Inflammatory macrophage treated with lipopolysaccharide for 4 hours (primary cell): ENCODE results near the gene TBC1D5.

ENCODE experiments used
- DNase-seq: peaks from one replicate; pipeline ENCODE4 v3.0.0-alpha.2; 2020

Gene TBC1D5

DNA sequence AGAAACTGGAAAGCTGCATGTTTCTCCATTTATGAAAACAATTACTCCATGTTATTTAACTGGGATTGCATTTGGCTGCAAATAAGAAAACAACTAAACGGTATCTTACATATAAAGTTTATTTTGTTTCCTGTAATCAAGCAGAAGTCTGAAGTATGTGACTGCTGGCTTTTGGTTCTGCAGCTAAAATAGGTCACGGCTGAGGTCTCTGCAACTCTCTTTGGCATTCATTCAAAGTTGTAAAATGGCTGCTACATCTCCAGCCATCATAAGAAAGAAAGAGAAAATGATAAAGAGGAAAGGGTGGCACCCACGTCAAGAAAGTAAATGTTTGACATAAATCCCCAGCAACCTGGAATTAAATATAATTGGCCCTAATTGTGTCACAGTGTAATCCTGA lies 406.1 kb downstream of the TBC1D5 start:
- no peak for DNase-seq

DNA sequence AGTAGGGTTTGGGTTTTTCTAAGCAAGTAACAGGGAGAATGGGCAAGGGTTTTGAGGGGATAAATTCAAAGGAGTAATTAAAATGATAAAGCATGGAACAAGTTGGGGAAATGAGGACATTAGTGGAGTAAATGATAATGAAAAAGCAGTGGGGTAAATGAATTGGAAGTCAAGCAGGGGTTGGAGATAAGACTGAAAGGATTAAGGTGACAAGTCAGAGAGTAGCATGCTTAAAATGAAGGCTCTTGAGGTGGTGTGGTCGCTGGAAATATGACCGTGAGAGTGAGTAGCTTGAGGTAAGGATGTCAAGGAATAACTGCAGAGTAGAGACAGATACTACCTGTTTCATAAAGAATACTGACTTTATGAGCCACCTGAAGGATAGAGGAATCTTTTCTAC lies 408.5 kb downstream of the TBC1D5 start:
- no peak for DNase-seq

DNA sequence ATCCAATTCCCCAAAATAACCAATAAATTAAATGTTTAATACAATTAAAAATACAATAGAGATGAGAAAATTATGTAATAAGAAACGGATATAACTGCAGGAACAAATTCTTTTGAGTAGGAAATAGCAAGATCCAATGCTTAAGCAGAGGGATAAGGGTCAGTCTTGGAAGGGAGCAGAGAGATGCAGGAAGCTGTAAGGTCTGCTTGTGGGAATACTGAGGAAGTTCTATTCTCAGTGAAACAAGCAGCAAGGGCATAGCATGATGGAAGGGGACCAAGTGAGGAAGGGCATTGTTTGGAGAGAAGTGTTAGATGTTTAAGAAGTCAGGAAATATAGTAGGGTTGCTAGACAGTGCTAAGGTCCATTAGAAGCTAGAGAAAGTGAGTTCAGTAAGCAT lies 409.0 kb downstream of the TBC1D5 start:
- no peak for DNase-seq

DNA sequence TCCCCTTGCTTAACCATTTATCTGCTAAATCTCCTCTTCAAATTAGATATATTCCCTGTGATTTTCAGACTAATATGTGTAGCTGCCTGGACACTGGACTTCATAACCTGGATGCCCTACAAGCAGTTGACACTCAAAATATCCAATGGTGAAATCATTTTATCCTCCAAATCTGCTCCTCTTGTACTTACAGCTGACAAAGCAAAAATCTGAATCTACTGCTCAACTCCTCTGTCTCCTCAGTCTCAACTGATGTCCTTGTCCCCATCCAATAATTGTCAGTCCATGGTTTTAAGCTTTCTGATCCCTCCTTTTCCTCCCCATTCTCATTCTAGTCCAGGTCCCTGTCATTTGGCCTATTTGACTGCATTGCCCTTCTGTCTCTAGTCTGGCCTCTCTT lies 411.8 kb downstream of the TBC1D5 start:
- DNase-seq = no peak

DNA sequence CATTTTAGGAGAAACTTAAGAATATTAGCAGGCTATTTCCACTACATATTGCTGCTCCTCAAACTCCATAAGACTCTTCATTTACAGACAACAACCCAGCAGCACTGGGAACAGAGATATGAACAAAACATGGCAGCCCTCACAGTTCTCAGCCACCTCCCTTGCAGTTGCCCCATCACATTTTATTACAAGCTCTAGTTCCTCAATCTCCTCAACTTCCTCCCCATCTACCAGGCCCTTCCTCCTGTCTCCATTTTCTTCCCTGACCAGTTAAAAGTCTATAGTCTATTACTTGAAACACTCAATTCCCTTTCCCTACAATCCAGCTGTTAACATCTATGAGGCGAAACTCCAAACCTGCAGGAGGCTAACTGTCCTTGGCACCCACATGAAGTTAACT lies 412.5 kb downstream of the TBC1D5 start:
- DNase-seq = peak; percentile 11

DNA sequence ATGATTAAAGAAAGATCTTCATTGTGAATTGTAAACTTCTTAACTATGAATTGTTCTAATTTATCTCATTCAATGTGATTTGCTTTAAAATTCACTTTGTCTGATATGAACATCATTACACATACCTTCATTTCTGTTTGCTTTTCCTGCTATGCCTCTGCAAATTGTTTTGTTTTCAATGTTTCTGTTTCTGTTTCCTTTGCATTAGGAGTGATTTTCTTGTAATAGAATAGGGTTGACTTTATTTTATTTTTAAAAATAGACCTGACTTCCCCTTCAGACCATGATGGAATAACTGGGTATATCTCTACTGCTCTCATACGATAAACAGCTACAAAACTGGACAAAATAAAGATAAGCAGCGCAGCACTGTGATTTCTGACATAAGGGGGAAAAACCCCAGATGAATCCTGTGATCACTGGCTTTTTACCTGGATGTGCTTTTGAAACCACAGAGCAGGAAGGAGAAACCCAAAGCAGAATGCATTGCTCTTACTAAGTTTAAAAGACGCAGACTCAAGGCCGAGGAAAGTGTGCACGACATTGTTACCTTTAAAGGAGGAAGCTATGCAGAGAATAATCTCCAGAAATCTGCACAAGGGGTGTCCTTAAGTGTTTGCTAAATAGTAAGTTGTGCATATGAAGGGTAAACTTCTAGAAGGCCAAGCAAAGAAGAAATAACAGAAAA lies 420.2 kb downstream of the TBC1D5 start:
- peak; percentile 28 for DNase-seq

DNA sequence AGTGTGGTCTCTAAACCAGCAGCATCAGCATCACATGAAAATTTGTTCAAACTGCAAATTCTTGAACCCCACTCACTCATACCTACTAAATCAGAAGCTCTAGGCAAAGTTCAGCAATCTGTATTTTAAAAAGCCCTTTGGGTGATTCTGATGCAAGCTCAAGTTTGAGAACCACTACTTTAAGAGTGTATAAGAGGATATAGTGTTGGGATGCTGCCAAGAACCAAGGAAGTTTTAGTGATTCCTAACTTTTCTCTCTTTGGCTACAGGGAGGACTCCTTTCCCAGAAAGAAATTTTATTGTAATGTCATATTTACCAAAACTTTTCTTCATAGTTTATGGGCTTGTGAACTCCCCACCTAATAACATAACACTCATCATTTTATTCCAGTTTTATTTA lies 422.2 kb downstream of the TBC1D5 start:
- DNase-seq = no peak

DNA sequence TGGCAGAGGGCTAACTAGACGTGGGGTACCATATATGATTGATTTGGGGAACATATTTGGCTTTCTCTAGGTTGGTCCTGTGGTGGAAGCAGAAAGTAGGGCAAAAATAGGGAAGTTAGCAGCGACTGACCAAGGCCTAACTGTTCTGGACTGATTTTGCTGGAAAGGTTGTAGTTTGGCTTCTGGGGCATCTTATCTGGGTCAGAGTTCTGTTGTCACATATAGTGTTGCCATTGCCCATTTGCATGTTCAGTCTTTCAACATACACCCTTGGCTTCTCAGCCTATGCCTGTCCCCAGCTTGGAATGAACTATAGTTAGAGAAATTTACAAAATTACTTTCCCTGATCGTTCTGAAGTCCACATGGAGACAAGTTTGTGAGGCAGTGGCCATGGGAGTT lies 426.5 kb downstream of the TBC1D5 start:
- no peak for DNase-seq

DNA sequence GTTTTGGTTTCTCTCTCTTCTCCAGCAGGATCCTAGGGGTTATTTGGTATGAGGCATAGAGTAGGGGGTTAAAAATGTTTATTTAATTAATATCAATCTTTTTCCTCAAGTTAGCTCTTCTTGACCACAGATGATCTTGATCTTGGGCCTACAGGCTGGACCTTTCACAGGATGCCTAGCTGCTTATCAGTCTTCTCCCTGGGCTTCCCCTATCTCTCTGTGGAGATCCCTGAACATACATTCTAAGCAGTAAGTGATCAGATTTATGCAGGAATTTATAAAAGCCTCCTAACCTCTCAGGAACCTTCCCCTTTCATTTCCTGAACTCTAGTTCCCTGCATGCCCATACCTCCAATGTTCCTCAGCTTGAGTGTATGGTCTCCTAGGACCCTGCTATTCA lies 428.3 kb downstream of the TBC1D5 start:
- no peak for DNase-seq

DNA sequence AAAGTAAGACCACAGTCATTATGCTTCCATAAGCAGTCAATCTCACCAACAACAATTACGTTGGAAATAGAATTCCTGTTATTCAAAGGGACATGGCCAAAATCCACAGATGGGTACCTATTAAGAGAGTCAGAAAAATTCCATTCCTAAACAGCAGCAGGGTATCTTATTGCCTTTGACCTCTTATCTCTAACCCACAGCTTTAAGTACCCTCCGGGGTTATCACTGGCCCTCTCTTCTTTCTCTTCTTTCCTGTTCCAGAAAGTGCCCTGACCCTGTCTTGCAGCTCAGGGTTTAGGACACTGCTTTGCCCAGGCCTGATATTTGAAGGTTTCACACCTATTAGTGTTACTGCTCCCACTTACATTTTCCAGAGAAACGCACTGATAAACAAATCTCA lies 428.7 kb downstream of the TBC1D5 start:
- no peak for DNase-seq

DNA sequence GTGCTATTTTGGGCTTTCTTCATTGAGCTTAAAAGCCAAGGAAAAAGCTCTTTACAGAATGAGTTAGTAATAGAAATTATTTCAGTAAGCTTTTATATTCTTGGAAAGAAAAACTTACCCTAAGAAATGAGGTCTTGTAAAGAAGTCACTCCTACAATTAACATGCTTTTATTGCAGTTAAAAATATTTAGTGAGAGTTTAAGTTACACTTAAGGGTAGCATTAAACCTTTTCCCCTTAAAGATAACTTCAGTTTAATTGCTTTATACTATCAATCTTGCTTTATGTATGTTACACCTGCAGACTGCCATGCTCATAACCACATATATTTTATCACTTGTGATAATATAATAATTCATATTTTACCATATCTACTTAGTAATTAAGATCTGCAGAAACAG lies 431.4 kb downstream of the TBC1D5 start:
- no peak for DNase-seq

DNA sequence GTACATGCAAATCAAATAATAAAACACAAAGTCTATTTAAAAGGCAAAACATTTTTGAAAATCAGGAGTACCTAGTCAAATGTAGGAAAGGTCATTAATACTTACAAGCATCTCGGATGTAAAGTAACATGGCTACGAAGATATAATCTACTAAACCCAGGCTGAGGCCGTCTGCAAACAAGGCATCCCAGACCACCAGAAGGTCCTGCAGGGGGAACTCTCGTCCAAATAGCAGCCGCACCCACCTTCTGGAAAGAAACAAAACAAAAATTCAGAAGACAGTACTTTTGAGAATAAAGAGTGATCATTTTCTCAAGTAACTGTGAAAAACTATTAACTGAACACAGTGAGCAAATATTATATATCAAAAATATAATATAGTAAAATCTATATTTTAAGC lies 434.5 kb downstream of the TBC1D5 start:
- DNase-seq = no peak

DNA sequence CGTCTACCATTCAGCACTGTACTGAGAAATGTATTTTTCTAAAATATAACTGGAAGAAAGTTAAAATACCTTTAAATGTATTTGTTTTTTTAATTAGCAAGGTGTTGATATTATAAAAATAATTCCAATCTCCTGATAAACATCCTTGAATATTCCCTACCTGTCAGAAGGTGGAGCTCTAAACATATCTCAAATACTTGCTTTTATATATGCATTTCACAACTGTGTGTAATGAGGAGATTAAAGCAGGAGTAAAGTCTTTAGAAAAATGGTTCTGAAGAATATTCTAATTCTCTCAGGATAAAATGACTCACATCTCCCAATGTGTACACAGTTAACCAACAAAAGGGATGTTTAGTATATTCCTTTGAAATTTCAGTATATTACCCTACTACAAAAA lies 434.9 kb downstream of the TBC1D5 start:
- DNase-seq = no peak

DNA sequence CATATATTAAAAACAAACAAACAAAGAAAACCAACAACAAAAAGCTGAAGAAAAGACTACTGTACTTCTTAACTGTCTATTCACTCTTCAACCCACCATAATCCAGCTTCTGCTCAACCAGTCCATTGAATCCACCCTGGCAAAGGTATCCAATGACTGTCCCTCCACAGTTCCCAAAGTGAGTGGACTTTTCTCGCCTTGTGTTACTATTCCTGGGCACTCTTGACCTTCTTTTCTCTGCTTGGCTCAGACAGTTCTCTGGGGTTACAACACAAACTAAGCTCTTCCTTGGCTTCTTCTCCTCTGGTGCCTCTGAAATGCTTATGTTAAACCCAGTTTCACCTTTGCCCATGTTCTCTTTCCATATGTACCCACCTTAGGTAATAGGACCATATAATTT lies 437.5 kb downstream of the TBC1D5 start:
- no peak for DNase-seq

DNA sequence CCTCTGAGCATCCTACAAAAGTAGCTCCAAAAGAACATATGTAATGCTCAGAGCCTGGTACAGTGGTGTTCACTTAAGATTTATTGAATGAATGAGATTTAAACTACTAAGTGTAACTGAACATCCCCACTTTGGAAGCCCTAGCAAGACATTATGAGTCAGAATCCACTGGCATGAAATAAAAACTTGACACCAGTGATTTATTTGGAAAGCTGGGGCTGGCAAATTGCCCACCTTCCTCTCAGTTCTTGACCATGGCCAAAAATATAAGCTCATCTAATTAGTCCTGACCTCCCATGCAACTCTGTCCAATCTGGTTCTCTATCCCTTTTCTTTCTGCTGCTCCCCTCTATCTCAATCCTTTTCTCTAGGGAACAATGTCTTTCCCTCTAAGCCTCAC lies 439.7 kb downstream of the TBC1D5 start:
- DNase-seq = no peak

DNA sequence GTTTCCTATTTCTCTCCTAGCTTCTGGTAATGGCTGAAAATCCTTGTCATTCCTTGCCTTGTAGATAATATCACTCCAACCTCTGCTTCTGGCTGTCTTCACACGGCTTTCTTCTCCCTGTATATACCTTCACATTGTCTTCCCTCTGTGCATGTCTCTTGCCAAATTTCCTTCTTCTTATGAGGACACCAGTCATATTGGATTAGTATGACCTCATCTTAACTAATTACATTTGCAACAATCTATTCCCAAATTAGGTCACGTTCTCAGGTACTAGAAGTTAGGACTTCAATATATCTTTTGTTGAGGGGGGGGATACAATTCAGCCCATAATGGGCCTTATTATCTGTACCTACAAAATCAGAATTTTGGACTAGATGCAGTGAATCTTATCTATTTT lies 440.3 kb downstream of the TBC1D5 start:
- no peak for DNase-seq

DNA sequence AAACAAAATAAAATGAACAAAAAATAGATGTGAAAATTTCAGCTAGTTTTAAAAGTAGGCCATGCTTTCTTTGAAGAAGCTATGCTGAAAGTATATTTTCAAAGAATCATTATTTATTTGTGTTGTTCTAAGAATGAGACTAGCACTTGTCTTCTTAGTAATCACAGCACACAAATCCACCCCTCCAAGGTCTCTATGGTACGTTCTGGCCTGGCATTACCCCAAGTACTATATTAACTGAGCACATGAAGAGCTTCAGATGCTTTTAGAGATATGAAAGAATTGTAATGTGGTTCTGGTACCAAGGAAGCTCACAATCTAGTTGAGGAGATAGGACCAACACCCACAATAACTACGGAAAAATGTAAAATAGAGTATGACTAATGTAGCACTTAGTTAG lies 441.2 kb downstream of the TBC1D5 start:
- DNase-seq = no peak

DNA sequence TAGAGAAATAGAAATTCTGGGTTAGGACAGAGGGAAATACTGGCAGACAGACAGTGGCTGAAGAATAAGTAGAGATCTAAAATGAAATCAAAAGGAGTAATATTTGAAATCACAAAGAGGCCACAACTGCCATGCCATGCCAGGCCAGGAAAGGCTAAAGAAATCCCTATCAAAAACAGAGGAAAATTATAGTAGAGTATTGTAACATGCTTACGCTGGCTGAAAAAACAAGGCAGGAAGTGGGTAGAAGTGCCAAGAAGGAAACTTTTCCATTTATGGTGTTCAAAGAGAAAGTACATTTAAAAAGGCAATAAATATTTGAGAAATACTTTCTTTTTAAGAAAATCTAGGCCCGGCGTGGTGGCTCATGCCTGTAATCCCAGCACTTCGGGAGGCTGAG lies 442.0 kb downstream of the TBC1D5 start:
- DNase-seq = no peak

DNA sequence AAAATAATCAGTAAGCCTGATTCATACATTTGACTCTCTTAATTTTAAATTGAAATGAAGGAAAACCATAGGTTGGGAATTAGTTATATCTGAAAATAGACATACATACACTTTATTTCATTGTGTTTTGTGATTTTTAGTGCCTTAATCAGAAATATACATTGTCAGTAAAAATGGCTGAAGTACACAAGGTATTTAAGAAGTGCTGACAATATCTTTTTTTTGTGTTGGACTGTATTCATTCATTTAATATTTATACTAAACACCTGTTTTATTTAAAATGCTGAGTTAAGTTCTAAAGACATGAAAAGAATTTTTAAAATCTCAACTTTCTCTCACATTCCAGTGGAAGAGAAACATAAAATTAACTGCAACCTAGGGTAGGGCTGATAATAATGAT lies 444.4 kb downstream of the TBC1D5 start:
- no peak for DNase-seq

DNA sequence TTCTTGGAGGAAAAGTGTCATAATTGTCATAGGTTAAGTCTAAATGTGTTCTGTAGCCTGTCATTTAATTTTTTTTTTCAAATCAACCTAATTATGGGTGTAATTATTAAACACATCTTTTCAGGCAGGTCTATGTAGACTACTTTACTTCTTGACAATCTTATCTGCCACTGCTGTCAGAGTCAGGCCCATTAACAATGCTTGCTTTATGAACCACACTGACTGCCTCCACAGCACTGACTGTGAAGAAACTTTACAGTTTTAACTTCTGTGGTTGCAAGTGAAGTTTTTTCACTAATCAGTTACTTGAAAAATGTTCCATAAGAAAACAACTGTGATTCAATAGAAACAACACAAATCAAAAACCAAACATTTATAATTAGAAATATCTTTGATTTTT lies 449.9 kb downstream of the TBC1D5 start:
- no peak for DNase-seq

DNA sequence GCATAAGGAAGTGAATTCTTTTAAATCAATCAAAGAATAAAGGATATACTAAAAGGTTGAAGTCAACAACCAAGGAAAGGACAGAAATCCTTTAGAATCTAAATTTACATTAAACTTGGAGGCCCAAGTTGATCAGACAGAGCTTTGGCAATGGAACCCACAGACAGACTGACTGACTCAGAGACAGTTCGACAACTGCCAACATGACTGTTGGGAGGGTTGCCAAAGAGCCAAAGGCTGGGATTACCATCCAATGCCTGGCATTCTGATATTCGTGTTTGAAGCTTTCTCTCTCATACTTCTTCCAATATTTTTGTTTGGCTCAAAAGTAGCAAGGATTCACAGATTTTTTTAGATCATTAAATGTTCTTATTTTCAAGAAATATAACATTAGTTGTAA lies 451.5 kb downstream of the TBC1D5 start:
- no peak for DNase-seq

DNA sequence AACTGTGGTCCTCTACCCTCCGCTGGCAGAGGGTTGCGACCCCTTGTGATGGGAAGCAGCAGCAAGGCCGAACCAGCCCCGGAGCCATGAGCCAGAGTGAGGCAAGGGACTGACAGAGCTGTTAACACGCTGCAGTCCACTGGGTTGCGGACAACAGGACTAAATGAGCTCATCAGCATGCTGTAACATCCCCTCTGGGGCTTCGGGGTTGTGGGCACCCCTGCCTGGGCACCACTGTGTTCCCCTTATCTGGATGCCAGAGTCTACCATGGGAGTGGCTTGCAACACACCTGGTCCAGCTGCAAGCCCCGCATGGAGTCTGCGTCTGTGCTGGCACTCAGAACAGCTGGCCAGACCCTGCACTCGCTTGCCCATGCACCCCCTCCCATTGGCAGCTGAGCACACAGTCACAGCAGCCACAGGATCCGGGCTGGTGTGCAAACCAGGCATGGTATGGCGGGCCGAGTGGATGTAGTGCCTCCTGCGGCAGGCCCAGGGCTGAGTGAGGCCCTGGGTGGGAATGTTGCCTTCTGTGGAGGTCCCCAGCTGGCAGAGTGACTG lies 453.5 kb downstream of the TBC1D5 start:
- DNase-seq = no peak

DNA sequence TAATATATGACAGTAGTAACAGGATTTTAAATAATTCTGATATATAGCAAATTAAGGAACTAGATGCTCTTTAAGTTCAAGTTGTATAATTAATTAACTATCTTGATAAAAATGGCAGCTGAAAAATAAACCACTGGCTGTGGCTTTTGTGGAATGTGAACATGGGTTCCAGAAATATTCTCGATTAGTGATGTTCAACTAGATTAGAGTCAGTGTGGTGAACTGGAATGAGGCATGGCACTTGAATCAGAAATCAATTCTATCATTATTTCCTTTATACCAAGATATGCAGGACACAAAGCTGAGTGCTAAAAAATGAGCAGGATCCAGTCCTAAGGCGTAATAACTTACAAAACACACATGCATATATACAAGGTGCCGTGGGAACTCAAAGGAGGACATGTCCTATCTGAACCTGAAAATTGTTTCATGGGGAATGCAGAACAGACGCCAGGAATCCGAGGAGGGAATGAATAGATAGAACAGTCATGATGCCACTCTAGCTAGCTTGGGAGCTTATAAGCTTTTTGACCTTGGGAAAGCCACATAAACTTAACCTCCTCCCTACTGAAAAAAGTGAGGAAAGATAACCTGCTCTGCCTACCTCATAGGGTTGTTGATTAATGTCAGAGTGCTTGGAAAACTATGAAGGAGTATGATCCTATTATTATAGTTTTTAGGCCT lies 455.3 kb downstream of the TBC1D5 start:
- DNase-seq = no peak

DNA sequence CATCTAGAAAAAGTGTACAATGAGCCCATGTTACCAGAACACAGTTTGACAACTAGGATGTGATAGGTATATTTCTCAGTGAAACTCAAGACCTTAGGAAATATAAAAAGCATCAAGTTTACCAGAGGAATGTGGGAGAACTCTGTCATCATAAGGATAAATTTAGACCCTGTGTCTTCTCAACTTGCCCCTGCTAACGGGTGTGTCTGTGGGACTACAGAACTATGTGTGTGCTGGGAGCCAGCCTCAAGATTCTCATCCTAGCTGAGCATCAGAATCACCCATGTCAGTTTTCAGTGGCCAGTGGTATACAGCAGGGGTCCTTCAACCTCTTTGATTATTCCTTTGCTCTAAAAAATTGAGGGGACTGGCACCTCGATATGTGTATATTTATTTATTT lies 464.4 kb downstream of the TBC1D5 start:
- DNase-seq = no peak

DNA sequence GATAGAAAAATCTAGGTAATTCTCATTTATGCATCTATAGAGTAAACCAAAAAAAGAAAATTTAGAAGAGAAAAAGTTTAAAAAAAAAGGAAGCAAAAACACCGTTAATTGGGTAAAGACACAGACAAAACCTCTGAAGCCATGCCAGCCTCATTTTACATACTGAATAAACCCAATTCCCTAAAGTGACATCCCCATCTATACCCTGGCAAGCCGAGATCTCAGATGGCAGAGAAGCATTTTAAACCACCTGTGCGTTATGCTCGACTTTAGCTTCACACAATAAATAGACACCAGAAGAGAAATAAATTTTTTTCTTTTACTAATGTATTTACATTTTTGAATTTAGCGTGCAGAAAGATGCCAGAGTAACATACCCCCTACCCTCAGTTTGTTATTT lies 475.6 kb downstream of the TBC1D5 start:
- DNase-seq = no peak
